Purkinje cell (primary cell): ENCODE results near the gene CATSPERD. TPM values are rescaled to one million over a fixed set of nuclear protein-coding genes. Genes with fewer than 3 reads are reported as not detected.

Experiments used
- polyA plus RNA-seq: library from polyadenylated mRNA; unstranded; fragments of >200 nt; fragmentation: Nextera tagmentation; gene quantifications from 2 replicates; pipeline ENCODE4 v1.2.1, GENCODE V29; 2014

Gene CATSPERD, protein sequence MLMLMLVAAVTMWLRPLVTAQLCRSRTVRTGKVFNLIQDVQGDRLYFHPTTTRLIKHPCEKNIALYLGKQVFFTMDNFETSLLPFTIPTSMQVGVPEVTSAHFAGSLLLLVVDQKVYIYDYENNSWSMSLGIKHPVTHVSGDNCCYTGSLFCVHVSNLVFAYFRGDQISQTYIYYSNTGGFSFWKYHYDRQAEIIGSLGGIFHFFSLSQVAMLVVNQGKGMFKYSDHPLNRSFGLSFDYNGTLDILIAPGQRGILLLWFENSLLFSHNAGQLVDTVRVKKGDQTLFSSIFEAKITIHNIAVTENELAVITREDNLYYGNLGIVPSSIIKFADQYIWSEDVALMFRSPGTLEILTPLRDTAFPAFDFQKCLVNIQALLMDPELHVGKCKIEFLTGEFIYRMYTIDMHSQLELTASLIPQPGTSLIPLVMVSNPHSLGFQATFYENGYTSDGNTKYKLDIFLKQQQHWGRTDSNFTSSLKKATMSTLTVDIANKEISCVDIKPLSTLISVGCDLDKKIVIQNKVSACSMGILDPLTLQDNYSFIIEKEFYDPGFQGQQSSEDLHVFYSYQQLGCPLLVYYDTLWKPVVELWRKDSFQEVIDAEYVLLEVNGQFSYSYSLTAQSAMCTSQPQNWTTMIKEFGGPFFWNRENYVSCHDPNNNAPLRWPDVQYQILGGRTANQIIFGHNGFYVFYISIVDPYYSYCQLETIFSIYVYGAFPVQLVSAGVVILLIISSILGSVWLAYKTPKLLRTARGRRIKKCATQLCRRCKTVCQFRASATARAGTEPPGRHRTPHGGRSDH
- not detected in 2 replicates for polyA plus RNA-seq

DNA sequence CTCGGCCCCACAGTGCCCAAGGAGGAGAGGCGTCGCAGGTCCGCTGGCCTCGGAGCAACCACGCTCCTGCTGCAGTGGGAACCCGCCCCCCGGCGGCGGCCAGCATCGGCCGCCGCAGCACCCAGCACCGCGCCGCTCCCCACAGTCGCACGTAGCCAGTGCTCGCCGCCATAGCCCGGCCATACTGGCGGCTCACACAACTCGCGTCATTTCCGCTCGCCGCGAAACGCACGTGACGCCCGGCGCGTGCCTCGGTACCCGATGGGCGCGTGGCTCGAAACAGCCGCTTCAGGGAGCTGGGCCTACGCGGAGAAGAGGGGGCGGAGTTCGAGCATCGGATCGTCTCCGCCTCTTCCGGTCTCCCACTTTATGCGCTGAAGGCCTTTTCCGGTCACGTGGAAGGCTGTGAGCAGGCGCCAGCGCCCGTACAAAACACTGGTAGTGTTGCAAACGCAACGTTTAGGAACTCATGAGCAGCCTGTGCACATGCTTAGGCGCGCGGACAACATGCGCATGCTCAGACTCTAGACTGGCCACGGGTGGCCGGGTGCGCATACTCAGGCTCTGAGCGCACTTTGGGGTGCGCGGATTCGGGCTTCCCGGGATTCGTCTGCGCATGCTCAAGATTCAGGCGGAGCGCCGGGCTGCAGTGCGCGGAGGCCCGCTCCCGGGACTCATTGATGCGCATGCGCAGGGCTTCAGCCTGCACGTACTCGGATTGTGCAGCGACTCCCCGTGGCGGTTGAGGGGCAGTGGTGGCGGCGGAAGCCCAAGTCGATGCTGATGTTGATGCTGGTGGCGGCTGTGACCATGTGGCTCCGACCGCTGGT, at the start of gene CATSPERD, which contains the start of gene LONP1:
CATSPERD (plus strand) TSS at position 677 of the 830 bp plus-strand sequence; CDS start at position 778, 101 bp downstream.
LONP1 (minus strand) TSS at position 186 of the 830 bp plus-strand sequence; CDS start at position 172, 14 bp downstream.

GRCh38 chr19:5680437-5681368, 39.7 kb upstream of the CATSPERD start, which contains the start of the genes HSD11B1L and MICOS13:
TSS of gene HSD11B1L (plus strand) at chr19:5681027. CDS start at chr19:5684833, 3,806 bp downstream.
TSS of gene MICOS13 (minus strand) at chr19:5680516. CDS start at chr19:5680486, 30 bp downstream.

GRCh38 chr19:5690125-5690954, 30.1 kb upstream of the CATSPERD start, which contains the start of gene RPL36:
TSS of gene RPL36 (plus strand) at chr19:5690295. CDS start at chr19:5690508, 213 bp downstream.

DNA sequence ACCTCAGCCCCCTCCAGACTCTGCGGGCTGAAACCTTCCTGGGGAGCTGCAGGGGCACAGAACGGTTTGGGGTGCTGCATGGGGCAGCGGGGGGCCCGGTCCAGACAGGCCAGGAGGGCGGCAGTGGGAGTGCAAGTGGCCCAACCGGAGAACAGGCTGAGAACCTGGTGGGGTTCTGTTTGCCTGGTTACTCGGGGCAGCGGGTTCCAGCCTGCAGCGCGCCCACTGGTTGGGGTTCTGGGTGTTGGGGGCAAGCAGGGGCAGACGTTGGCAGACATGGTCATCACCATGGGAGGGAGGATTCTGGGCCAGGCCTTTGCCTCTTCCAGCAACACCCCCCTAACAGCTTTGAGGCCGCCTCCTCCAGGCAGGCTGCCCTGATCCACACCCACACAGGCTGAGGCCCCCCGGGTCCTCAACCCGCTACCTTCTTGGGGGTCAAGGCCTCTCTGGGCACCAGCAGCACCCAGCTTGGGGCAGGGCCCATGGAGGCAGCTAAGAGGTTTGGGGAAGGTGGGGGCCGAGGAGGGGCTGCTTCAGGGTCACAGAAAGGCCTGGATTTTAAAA, 64.2 kb downstream of the CATSPERD start, which contains the start of gene PRR22:
PRR22 (minus strand) TSS at position 166 of the 567 bp plus-strand sequence; CDS start at position 80, 86 bp downstream.

DNA sequence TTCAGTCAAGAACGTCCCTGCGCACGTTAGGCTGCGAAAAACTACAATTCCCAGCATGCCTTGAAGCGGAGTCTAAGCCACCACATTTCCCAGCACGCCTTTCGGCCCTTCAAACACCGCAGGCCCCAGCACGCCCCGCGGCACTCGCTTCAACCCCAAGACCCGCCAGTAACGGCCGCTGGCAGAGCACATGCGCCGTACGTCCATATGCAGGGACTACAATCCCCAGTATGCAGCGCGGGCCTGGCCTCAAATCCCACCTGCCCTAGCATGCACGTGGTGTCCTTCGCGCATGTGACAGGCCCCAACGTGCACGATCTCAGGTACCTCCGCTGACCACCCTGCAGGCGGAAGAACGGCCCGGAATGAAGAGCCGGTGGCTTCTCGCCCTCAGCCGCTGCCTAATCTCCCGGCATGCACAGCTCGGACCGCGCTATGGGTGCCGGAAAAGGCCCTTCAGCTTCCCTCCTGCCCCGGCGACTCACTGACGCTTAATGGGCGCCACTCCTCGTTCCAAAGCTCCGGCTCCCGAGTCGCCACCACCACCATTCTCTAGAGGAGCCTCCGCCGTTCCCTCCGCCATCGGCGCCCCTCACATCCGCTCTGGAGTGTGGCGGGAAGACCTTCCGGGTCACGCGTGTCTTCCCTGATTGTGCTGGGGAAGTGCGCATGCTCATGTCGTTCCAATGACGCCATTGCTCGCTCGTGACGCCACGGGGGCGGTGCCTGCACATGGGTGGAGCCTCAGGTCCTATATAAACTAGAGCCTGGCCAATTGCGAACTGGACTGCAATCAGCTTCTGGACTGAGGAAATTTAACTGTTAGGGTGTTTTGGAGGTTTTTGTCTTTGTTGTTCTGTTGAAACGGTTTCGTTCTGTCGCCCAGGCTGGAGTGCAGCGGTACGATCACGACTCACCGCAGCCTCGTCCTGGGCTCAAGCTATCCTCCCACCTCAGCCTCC, 70.4 kb downstream of the CATSPERD start, which contains the start of gene DUS3L:
DUS3L (minus strand) TSS at position 605 of the 962 bp plus-strand sequence; CDS start at position 583, 22 bp downstream.

GRCh38 chr19:5804516-5805461, 84.4 kb downstream of the CATSPERD start, which contains the start of gene NRTN:
TSS of gene NRTN (plus strand) at chr19:5805067. CDS start at chr19:5824166, 19,099 bp downstream.

Other genes with a start within 250 kb of the CATSPERD start
- 1.4 TPM in 1 of 2 replicates, not detected in the other for gene TINCR, start 152.7 kb upstream of the CATSPERD start, polyA plus RNA-seq
- 7.2 and 10.8 TPM in 2 replicates for gene SAFB2, start 97.9 kb upstream of the CATSPERD start, polyA plus RNA-seq
- 6.2 and 13.3 TPM in 2 replicates for gene SAFB, start 97.6 kb upstream of the CATSPERD start, polyA plus RNA-seq
- gene MICOS13, start 40.1 kb upstream of the CATSPERD start, polyA plus RNA-seq: 52.4 and 55.3 TPM in 2 replicates
- gene HSD11B1L, start 39.6 kb upstream of the CATSPERD start, polyA plus RNA-seq: 3.2 and 10.9 TPM in 2 replicates
- gene RPL36, start 30.3 kb upstream of the CATSPERD start, polyA plus RNA-seq: 662 and 689 TPM in 2 replicates
- 3.7 and 4.3 TPM in 2 replicates for gene LONP1, start 491 bp upstream of the CATSPERD start, polyA plus RNA-seq
- gene PRR22, start 64.1 kb downstream of the CATSPERD start, polyA plus RNA-seq: not detected in 2 replicates
- gene DUS3L, start 70.5 kb downstream of the CATSPERD start, polyA plus RNA-seq: 1.2 and 2.3 TPM in 2 replicates
- gene NRTN, start 84.4 kb downstream of the CATSPERD start, polyA plus RNA-seq: not detected in 2 replicates
- not detected in 2 replicates for gene FUT6, start 119.1 kb downstream of the CATSPERD start, polyA plus RNA-seq
- gene FUT3, start 130.8 kb downstream of the CATSPERD start, polyA plus RNA-seq: not detected in 2 replicates
- gene FUT5, start 149.9 kb downstream of the CATSPERD start, polyA plus RNA-seq: not detected in 2 replicates
- gene NDUFA11, start 183.2 kb downstream of the CATSPERD start, polyA plus RNA-seq: 425 and 432 TPM in 2 replicates
- gene VMAC, start 184.2 kb downstream of the CATSPERD start, polyA plus RNA-seq: not detected in 2 replicates
- 0.13 TPM in 1 of 2 replicates, not detected in the other for gene CAPS, start 193.6 kb downstream of the CATSPERD start, polyA plus RNA-seq